CD4-positive, alpha-beta T cell treated with Interferon gamma for 1 hour (primary cell): ENCODE data around the gene ZNF8.
A peak's percentile ranks its signal among the peaks of the same experiment; 100 is the strongest.
"Not testable (repeated sequence)": the region's sequence is repeated elsewhere in the genome, so short reads cannot be mapped to it uniquely, and the experiment has no call there.

ENCODE experiments used
- DNase-seq: peaks from one replicate; pipeline ENCODE4 v3.0.0-alpha.2; 2020

Gene ZNF8

DNA sequence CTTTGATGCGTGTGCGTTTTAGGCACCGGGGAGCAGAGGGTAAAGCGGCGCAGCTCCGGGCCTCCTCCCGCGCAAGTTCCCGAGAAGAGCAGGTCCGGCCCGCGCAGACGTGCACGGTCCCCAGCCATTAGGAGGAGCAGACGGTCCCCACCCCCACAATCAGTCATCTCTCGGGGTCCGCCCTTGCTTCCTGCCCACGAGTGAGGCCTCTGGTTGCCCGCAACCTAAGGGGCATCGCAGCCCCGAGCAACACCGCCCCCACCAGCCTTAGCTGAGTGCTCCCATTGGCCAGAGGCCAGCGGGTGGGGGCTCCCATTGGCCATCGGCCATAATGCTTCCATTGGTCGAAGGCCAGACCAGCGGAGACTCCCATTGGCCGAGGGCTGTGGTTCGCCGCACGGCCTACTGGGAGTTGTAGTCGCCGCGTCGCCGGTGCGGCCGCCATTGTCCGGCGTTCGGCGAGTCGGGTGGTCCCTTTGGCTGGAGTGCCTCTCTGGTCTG is at the start of gene ZNF8:
ZNF8 (plus strand) TSS at position 415 of the 501 bp plus-strand sequence. CDS start 127 bp downstream, outside the sequence.
- DNase-seq = peak; percentile 97

DNA sequence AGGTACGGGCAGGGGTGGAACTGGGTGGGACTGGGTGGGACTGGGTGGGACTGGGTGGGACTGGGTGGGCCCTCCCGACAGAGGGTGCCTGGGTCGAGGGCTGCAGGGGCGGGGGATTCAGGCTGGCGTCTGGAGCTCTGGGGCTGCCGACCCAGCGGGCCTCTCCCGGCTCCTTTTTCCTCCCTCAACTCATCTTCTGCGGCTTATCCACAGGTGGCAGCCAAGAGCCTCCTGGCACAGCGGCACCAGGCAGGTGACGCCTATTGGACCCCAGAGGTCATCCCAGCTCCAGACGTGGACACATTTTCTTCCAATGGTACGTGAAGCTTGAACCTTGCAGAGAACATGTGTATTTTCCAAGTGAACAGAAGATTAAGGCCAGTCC is 49.5 kb upstream of the ZNF8 start:
- no peak for DNase-seq

DNA sequence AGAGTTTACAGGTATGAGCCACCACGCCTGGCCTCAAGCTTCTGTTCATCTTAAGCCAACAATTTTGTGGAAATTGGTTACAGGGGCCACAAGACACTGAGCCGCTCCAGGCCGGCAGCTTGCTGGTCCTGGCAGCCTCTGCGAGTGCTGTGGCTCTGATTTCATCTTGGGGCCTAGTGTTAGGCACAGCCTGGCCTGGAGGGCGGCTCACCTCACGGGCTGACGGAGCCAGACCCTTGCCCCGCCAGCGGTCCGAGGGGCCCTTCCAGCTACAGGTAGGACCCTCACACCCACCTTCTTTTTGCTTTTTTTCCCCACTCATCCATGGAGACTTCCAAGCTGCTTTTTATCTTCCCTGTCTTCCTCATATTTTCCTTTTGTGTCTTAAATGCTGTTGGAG is 41.4 kb upstream of the ZNF8 start:
- no peak for DNase-seq

DNA sequence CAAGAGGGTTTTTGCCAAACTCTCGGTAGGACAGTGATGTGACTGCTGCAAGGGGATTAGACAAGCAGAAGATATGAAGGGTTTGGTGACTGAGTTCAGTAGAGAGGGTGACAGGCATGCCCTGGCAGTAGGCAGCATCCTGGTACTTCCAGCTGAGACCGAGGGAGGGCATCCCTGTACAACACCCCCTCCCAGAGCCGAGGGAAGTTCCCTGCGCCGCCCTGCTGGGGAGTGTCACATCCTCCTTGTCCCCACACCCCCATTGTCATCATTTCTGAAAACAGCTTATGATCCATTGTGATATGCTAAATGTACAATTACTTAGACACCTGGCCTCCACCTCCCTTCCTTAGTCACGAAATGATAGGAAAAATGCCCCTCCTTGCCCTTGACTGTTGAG is 35.4 kb upstream of the ZNF8 start:
- DNase-seq = no peak

DNA sequence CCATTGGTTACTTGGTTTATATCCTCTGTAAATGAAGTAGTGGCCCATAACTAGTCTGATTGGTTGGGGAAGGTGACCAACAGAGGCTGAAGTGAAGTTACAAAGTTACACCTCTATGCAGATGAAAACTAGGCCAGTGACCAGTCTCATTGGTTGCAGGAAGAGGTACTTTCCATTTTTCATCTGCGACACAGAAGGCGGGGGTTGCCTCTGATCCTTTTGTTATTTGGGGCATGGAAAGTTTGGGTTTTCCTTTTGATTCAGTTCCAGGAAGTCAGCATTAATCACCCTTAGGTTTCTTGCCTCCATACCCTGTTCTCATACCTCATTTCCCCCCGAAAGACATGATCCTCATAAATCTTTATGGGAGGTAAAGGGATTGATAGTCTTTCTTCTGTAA is 29.9 kb upstream of the ZNF8 start:
- no peak for DNase-seq

DNA sequence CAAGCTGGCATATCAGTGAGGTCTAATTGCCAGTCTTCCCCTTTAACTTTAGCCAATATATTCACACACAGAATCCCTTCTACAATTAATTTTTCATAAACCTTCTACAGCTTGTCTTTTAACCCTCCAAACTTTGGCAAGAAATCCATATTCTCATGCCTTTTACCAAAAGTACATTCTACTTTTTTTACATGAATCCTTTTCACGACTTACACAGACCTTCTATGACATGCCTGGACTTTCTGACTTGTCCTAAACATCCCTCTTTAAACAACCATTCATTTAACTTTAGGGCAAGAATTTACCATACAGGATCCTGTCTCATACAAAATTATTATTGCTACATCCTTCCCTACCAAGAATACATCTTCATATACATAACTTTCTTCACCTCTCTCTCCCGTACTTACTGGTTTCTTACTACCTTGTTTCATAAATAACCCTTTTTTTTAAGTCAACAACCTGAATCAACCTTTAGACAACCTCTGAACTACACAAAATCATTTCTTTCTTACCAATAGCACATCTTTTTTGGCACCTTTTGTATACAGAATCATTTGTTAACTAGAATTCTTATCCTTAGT is 26.6 kb upstream of the ZNF8 start:
- no peak for DNase-seq

DNA sequence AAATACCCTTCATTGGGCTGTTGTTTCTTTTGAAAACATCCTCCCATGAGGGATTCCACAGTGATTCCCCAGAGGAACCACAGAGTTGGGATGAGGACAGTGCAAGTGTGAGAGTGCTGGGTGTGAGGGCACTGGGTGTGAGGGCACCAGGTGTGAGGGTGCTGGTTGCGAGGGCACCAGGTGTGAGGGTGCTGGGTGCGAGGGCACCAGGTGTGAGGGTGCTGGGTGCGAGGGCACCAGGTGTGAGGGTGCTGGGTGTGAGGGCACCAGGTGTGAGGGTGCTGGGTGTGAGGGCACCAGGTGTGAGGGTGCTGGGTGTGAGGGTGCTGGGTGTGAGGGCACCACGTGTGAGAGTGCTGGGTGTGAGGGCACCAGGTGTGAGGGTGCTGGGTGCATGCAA is 20.5 kb upstream of the ZNF8 start:
- DNase-seq = not testable (repeated sequence)

DNA sequence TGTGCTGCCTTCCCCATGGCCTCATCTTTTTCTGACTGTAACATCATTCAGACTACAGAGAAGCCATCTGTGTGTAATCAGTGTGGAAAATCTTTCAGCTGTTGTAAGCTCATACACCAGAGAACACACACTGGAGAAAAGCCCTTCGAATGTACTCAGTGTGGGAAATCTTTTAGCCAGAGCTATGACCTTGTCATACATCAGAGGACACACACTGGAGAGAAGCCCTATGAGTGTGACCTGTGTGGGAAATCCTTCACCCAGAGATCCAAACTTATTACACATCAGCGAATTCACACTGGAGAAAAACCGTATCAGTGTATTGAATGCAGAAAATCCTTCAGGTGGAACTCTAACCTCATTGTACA is 17.2 kb upstream of the ZNF8 start:
- no peak for DNase-seq

DNA sequence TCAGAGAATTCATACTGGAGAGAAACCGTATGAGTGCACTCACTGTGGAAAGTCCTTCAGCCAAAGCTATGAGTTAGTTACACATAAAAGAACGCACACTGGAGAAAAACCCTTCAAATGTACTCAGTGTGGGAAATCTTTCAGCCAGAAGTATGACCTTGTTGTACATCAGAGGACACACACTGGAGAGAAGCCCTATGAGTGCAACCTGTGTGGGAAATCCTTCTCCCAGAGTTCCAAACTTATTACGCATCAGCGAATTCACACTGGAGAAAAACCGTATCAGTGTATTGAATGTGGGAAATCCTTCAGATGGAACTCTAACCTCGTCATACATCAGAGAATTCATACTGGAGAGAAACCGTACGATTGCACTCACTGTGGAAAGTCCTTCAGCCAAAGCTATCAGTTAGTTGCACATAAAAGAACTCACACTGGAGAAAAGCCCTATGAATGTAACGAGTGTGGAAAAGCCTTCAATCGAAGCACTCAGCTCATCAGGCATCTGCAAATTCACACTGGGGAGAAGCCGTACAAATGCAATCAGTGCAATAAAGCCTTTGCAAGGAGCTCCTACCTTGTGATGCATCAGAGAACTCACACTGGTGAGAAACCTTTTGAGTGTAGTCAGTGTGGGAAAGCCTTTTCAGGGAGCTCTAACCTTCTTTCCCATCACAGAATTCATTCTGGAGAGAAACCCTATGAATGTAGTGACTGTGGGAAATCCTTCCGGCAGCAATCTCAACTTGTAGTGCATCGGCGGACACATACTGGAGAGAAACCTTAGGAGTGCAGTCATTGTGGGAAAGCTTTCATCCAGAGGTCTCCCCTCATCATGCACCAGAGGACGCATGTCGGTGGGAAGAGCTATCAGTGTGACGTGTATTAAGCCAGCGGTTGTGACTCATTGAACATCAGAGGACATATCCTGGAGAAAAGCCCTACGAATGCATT is 16.5 kb upstream of the ZNF8 start:
- no peak for DNase-seq

DNA sequence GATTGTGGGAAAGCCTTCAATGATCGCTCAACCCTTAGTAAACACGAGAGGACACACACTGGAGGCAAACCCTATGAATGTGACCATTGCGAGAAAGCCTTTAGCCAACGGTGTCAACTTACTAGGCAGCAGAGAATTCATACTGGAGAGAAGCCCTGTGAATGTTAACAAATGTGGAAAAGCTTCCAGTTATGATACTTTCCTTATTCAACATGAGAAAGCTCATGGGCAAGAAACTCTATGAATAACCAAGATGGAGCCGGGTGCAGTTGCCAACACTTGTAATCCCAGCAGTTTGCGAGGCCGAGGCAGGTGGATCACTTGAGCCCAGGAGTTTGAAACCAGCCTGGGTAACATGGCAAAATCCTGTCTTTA is 15.8 kb upstream of the ZNF8 start:
- no peak for DNase-seq

DNA sequence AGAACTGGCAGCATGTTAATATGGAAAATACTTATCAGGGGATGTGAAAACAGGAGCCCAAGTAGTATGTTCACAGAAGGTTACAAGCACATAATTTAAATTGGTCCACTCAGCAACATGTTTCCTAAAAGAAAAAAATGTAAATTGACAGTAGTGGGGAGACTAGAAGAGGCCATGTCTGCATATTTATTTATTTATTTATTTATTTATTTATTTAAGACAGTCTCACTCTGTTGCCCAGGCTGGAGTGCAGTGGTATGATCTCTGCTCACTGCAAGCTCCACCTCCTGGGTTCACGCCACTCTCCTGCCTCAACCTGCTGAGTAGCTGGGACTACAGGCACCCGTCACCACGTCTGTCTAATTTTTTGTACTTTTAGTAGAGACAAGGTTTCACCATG is 13.7 kb upstream of the ZNF8 start:
- no peak for DNase-seq

DNA sequence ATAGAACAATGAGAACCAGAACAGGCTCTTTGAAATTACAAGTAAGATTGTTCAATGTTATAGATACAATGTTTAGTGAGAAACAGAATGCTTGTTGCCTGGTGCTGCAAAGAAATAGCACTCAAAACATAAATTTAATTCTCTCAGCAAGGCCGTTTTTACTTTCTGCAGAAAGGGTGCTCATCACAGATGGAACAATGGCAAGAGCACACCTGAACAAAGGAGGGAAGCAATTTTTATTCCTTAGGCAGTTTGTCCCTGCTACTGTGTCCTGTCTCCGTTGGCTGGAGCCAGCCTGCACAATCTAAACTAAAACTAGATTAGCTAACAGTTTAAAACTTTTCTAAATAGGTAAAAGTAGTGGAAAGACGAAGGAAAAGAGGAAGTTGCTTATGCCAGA is 10.4 kb upstream of the ZNF8 start:
- DNase-seq = no peak

DNA sequence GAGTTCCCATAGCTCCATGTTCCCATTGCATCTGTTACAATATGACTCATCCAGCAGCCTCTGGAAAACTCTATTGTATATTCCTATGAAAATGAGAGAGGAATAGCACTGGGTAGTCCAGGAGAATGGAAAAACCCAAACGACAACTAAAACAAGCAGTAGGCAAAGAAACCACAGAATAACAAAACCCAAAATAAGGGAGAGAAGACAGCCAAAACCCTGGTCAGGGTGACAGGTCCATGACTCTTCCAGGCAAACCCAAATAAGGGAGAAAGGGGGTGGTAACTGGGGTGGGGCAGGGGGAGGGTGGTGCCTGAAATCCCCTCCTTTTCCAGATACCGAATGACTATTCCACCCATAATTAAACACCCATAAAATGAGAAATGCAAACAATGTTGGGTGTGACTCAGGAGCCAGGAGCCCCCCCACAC is 4.0 kb upstream of the ZNF8 start:
- DNase-seq = no peak

DNA sequence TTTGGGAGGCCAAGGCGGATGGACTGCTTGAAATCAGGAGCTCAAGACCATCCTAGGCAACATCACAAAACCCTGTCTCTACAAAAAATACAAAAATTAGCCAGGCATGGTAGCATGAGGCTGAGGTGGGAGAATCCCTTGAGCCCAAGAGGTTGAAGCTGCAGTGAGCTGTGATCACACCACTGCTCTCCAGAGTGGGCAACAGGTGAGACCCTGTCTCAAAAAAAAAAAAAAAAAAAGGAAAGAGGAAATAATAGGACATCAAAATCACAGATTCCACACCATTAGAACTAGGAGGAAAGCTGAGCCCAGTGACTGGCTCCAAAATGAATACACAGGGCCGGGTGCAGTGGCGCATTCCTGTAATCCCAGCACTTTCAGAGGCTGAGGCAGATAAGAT is 3.2 kb upstream of the ZNF8 start:
- no peak for DNase-seq

DNA sequence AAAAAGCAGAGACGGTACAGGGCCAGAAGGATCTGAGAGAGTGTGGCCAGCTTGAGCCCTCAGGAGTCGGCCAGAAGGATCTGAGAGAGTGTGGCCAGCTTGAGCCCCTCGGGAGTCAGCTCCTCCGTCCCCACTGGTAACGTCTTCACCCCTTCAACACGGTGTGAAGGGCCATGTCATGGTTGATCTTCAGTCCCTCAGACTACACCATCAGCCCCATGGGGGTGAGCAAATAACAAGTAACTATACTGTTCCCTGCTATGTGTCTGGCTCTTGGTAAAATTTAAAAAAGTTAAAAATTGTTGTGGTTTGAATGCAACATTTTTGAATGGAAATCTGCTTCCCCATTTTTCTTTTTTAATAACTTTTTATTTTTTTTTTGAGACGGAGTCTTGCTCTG is 1.6 kb upstream of the ZNF8 start:
- DNase-seq = no peak

DNA sequence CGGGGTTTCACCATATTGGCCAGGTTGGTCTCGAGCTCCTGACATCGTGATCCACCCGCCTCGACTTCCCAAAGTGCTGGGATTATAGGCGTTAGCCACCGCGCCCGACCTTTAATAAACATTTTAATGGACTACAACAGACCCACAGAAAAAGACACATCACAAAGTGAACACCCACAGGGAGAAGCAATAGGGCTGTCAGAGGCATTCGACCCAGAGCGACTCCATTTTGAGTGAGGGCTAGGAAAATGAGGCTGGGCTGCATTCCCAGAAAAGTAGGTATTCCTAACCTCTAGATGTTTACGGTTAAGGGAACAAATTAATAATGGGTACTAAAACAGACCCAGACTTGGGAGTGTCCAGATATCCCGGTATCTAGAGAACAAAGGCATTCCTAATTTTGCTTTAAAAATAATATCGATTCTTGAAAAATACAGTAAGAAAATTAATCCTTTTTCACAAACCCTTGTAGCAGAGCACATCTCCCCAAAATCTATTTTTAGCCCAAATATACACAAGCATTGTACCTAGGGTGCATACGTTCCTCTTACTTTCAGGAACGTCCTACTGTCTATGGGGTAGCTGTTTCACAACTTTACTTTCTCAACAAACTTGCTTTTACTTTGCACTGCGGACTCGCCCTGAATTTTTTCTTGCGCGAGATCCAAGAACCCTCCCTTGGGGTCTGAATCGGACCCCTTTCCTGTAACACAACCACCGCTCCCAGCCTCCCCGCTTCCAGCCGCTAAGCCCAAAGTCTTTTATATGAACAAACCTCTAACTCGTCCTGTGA is 811 bp upstream of the ZNF8 start:
- no peak for DNase-seq

DNA sequence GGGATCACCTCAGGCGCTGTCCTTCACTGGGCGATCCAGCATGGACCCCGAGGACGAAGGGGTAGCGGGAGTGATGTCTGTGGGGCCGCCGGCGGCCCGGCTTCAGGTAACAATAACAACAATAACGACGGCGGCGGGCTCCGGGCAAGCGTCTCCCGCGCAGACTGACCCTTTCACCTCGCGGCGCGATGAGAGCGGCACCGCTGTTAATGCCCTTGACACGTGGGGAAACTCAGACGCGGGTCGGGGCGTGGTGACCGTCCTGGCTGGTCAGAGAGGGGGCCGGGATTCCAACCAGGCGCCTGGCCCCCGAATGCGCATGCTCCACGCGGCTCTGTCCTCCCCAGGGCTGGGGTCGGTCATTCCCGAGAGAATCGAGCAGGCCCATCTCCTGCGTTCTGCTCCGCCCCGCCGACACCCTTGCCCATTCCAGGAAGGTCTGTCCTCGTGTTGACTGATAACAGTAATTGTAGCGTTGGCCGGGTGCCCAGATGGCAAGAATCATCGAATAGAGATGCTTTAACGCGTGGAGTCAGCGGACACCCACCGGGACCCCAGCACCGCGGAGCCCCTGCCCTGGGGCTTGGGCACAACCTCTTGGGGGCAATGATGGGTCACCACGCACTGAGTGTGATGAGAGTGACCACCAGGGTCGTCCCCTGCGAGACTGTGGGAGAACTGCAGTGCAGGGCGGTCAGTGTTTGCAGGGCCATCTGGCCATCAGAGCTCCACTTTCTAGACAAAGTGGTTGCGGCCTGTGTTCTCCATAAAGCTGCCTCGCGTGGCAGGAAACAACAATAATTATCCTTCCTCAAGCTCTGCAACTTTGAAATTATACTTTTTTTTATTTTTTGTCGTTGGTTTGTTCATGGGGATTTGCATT is 528 bp downstream of the ZNF8 start:
- DNase-seq = peak; percentile 6

DNA sequence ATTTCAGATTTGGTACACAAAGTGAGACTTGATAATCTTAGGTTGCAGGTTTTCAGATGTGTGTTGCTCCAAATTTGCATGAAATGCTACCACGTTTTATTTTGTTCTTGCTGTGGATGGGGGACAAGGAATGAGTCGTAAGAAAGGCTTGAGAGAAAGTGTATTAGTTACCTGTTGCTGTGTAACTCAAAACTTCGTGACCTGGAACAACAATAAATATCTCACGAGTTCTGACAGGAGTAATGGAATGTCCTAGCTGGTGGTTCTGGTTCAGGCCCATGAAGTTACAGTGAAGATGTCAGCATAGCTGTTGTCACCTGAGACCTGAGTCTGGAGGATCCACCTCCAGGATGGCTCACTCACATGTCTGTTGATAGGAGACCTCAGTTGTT is 1.2 kb downstream of the ZNF8 start:
- DNase-seq = no peak

DNA sequence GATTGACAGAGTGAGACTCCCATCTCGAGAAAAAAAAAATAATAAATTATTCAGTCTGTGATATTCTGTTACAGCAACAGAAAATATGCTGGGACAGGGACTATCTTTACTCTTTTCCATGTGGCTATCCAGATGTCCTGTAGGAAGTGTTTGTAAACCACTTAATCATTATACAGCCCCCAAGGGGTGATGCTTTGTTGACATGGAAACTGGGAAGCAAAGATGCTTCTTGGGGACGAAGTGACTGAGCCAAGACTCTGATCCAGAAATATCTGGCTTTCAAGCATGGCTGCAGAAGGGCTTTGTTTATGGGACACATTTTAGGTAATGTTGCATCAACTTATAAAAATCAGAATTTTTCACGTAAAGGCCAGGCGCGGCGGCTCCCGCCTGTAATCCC is 5.4 kb downstream of the ZNF8 start:
- DNase-seq = no peak

DNA sequence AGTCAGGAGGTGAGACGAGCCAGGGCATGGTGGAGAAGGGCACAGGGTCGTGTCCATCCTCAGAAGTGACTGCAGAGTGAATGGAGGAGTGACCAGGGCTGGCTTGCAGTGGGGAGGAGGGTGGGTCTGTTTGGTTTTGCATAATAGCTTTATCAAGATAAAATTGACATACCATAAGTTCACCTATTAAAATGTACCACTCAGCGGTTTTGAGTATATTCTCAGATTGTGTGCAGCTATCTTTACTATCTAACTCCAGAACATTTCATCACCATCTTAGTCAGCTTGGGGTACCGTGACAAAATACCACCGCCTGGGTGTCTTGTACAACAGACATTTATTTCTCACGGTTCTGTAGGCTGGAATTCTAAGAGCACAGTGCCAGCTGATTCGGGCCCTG is 13.2 kb downstream of the ZNF8 start:
- no peak for DNase-seq

DNA sequence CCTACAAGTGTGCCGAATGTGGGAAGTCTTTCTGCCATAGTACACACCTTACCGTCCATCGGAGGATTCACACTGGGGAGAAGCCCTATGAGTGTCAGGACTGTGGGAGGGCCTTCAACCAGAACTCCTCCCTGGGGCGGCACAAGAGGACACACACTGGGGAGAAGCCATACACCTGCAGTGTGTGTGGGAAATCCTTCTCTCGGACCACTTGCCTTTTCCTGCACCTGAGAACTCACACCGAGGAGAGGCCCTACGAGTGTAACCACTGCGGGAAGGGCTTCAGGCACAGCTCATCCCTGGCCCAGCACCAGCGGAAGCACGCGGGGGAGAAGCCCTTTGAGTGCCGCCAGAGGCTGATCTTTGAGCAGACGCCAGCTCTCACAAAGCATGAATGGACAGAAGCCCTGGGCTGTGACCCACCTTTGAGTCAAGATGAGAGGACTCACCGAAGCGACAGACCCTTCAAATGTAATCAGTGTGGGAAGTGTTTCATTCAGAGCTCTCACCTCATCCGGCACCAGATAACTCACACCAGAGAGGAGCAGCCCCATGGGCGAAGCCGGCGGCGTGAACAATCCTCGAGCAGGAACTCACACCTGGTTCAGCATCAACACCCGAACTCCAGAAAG is 16.1 kb downstream of the ZNF8 start:
- DNase-seq = no peak

DNA sequence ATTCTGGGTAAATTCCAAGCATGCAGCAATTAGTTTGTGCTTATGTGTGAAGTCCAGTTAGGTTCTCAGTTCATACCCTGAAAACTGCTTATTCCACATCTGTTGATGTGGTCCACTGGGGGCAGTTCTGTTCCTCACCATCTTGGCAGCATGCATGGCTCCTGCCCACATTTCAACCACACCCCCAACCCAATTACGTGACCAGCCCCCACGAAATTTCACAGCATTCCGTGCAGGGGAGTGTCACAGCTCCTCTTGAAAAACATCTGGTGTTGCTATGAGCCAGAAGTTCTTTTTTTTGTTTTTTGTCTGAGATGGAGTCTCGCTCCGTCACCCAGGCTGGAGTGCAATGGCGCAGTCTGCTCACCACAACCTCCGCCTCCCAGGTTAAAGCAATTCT is 17.3 kb downstream of the ZNF8 start:
- DNase-seq = no peak
